Esophagus squamous epithelium (tissue), 5 donors: ENCODE measurements around the gene SPON1. TPM values are rescaled to one million over a fixed set of nuclear protein-coding genes. Genes with fewer than 3 reads are reported as not detected.
A peak's percentile ranks its signal among the peaks of the same experiment; 100 is the strongest.

ENCODE experiments used
- DNase-seq: peaks from one replicate; lab custom pipeline; 2025; lab: John Stamatoyannopoulos, UW
- H3K27ac ChIP-seq, 4 donors: fragments of 200-600 bp; sonication (generic); one replicate each; pipeline ENCODE4 v1.5.1; 2016 to 2019; ENCODE audit warnings: mild to moderate bottlenecking in 1 of 4
- H3K27me3 ChIP-seq, 4 donors: fragments of 200-600 bp; sonication (generic); 1 replicate in 3 of 4; 2 replicates in 1 of 4; pipeline versions ENCODE4 v1.5.1 to v1.6.0; 2017 to 2021; ENCODE audit warnings: antibody characterized with exemption in 1 of 4
- H3K36me3 ChIP-seq, 3 donors: fragments of 200-600 bp; sonication (generic); one replicate each; pipeline ENCODE4 v1.5.1; 2016 to 2019
- H3K4me1 ChIP-seq, 3 donors: fragments of 200-600 bp; sonication (generic); one replicate each; pipeline ENCODE4 v1.5.1; 2017 to 2019
- H3K4me3 ChIP-seq, 4 donors: fragments of 200-600 bp; sonication (generic); 1 replicate in 3 of 4; 2 replicates in 1 of 4; pipeline ENCODE4 v1.5.1; 2016 to 2019; ENCODE audit warnings: mild to moderate bottlenecking in 2 of 4, moderate library complexity in 1 of 4
- H3K9me3 ChIP-seq, 3 donors: fragments of 200-600 bp; sonication (generic); one replicate each; pipeline ENCODE4 v1.5.1; 2016 to 2019
- POLR2A ChIP-seq, 4 donors: fragments of 450-650 bp; IDR thresholded peaks; one replicate each; pipeline ENCODE4 v1.6.1; 2017; ENCODE audit warnings: antibody characterized with exemption in 4 of 4, mild to moderate bottlenecking in 4 of 4, moderate library complexity in 3 of 4
- WGBS, 2 donors: methylation state at CpG; one replicate each; pipeline ENCODE4 v1.1.5; 2018; 5-methylcytosine and 5-hydroxymethylcytosine counted together
- intact Hi-C: fragments of 100-400 bp; cut with DNase I; formaldehyde crosslinking; loops from one replicate; pipeline ENCODE4 v1.15.0; 2022
- total RNA-seq, 4 donors: library from RNA; depleted of rRNA; stranded (reverse); fragments of >200 nt; gene quantifications; one replicate each; pipeline ENCODE4 v1.1.0, GENCODE V29; 2016
- TF ChIP-seq, protein P1 (sequence below), 6 experiments: fragments of 450-650 bp in 4 of 6; fragments of 200-600 bp in 2 of 6; sonication (generic) in 2 of 6; IDR thresholded peaks; one replicate each; pipeline ENCODE4 v1.5.1; 2016 to 2019; ENCODE audit warnings: antibody characterized with exemption in 6 of 6, mild to moderate bottlenecking in 4 of 6, moderate library complexity in 4 of 6
- donor health status: DM: yes; HTN: yes; CAD: no.

The SPON1 gene
- total RNA-seq, 4 donors from 2014 or later, result 1.6 to 44.4 (median 6.5) TPM

DNA sequence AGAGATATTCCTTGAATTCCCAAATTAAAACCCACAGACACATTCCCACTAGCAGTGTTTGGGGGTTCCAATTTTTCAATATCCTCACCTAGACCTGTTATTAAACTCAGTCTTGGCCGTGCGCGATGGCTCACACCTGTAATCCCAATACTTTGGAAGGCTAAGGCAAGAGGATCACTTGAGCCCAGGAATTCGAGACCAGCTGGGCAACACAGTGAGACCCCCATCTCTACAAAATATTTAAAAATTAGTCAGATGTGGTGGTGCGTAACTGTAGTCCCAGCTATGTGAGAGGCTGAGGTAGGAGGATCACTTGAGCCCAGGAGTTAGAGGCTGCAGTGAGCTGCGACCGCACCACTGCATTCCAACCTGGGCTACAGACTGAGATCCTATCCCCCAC lies 343.1 kb downstream of the SPON1 start:
- Histone ChIP-seq H3K27me3 (no peaks in the 10 kb centered on the region), H3K4me3 (no peak overlapping the region), H3K36me3 (no peaks in the 10 kb centered on the region), H3K4me1 (peaks cover 2 to 30% (median 16%) of the 10 kb centered on the region in 3 donors), H3K27ac (no peak overlapping the region), H3K9me3 (no peaks in the 10 kb centered on the region)
- DNase-seq, result no peak
- TF ChIP-seq POLR2A (IDR thresholded peaks at IDR 0.05), result no peak
- TF ChIP-seq, protein P1, sequence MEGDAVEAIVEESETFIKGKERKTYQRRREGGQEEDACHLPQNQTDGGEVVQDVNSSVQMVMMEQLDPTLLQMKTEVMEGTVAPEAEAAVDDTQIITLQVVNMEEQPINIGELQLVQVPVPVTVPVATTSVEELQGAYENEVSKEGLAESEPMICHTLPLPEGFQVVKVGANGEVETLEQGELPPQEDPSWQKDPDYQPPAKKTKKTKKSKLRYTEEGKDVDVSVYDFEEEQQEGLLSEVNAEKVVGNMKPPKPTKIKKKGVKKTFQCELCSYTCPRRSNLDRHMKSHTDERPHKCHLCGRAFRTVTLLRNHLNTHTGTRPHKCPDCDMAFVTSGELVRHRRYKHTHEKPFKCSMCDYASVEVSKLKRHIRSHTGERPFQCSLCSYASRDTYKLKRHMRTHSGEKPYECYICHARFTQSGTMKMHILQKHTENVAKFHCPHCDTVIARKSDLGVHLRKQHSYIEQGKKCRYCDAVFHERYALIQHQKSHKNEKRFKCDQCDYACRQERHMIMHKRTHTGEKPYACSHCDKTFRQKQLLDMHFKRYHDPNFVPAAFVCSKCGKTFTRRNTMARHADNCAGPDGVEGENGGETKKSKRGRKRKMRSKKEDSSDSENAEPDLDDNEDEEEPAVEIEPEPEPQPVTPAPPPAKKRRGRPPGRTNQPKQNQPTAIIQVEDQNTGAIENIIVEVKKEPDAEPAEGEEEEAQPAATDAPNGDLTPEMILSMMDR (IDR thresholded peaks at IDR 0.05), result no peak
- intact Hi-C loops, result loop anchor here (10.0 kb wide), 1 partner anchor 109 kb away; no protein-coding TSS in a partner anchor
- 98 to 99% methylated on average over 5 to 7 of the region's 7 CpGs for WGBS, 2 donors

GRCh38 chr11:14306481-14306880 lies 344.0 kb downstream of the SPON1 start:
- H3K27me3 ChIP-seq, result no peaks in the 10 kb centered on the region
- no peak for DNase-seq
- TF ChIP-seq, protein P1 (IDR thresholded peaks at IDR 0.05), result no peak
- no peaks in the 10 kb centered on the region for H3K36me3 ChIP-seq
- H3K27ac ChIP-seq, result no peak overlapping the region
- peaks cover 0 to 32% (median 15%) of the 10 kb centered on the region in 3 donors for H3K4me1 ChIP-seq
- WGBS, 2 donors, result 89 to 100% methylated on average over 1 of the region's 1 CpG
- H3K4me3 ChIP-seq, result no peak overlapping the region
- intact Hi-C loops, result loop anchor here (10.0 kb wide), 1 partner anchor 108 kb away; no protein-coding TSS in a partner anchor
- no peaks in the 10 kb centered on the region for H3K9me3 ChIP-seq

- DNase-seq, result no peak
- WGBS, 2 donors, result 19 to 21% methylated on average over 5 of the region's 5 CpGs
- no peak for TF ChIP-seq POLR2A (IDR thresholded peaks at IDR 0.05)
- TF ChIP-seq, protein P1 (IDR thresholded peaks at IDR 0.05), result peak in 3 of 6 experiments; percentile 37 to 58 (median 39)
- no peaks in the 10 kb centered on the region for H3K36me3 ChIP-seq
- H3K9me3 ChIP-seq, result no peaks in the 10 kb centered on the region
- intact Hi-C loops, result loop anchor here (10.0 kb wide), 1 partner anchor 106 kb away; no protein-coding TSS in a partner anchor
- H3K4me3 ChIP-seq, result no peak overlapping the region
- peaks cover 0 to 44% (median 15%) of the 10 kb centered on the region in 3 donors for H3K4me1 ChIP-seq
- no peak overlapping the region for H3K27ac ChIP-seq
- H3K27me3 ChIP-seq, result no peaks in the 10 kb centered on the region
Measured at GRCh38 chr11:14308114-14308896, 345.8 kb downstream of the SPON1 start.

DNA sequence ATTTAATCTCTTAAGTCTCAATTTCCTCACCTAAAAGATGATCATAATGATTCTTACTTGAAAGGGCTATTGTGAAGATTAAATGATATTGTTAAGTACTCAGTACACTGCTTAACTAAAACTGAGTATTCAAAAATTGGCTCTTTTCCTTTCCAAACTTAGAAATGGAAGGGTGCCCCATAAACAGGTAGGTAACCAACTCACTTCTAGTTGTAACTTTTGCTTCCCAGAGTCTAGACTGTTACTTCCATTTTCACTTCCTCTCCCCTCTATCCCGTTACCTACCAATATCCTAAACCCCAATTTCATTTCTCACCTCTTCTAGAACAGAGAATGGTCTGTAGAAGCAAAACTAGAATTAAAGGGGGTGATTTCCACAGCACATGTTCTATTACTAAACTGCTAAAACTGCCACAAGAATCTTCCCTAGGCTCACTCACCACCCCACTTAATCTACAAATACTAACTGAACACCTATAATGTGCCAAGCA lies 346.4 kb downstream of the SPON1 start:
- no peak overlapping the region for H3K27ac ChIP-seq
- DNase-seq, result no peak
- intact Hi-C loops, result loop anchor here (10.0 kb wide), 1 partner anchor 106 kb away; no protein-coding TSS in a partner anchor
- H3K36me3 ChIP-seq, result no peaks in the 10 kb centered on the region
- no peaks in the 10 kb centered on the region for H3K27me3 ChIP-seq
- TF ChIP-seq, protein P1 (IDR thresholded peaks at IDR 0.05), result no peak
- TF ChIP-seq POLR2A (IDR thresholded peaks at IDR 0.05), result no peak
- no peaks in the 10 kb centered on the region for H3K9me3 ChIP-seq
- peaks cover 0 to 45% (median 15%) of the 10 kb centered on the region in 3 donors for H3K4me1 ChIP-seq
- H3K4me3 ChIP-seq, result no peak overlapping the region
- 92% methylated on average over 1 of the region's 1 CpG for WGBS, 2 donors
